Activated CD8-positive, alpha-beta memory T cell treated with anti-CD3 and anti-CD28 coated beads for 48 hours (primary cell): ENCODE data around the gene TDRD12.

Source experiments
- DNase-seq, 3 experiments: peaks; one replicate each; pipeline ENCODE4 v3.0.0-alpha.2; 2020; ENCODE audit warnings: low read depth in 2 of 3, low spot score in 2 of 3

TDRD12 gene

GRCh38 chr19:32809254-32809653, 89.7 kb downstream of the TDRD12 start:
- DNase-seq: no peak

DNA sequence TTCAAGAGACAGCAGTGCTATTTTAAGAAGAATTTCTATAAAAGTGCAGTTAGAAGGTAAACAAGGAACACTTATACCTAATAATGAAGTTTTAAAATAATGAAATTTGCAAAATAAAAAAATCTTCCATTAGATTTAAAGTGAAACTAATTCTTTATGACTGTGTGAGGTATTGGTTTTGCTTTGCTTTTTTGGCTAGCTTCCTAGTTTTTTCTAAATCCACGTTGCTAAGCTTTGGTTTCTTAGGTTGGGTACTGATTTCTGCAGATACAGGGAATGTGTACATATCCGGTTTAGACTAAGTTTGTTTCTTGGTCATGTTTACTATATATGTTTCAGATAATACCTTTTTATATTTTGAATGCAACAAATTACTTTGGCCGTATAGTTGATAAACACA, 90.2 kb downstream of the TDRD12 start:
- no peak for DNase-seq

DNA sequence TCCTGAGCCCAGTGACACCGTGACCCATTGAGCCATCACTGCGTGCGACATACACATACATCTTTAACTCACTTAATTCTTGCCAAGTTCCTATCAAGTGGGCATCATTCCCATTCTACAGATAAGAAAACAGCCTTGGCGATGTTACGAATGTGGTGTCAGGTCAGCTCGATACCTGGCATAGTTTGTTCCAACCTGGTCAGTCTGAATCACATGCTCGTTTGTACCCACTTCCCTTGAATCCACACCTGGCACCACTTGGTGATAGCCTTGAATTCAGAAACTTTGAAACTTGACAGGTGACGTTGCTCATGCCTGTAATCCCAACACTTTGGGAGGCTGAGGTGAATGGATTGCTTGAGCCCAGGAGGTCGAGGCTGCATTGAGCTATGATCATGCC, 90.9 kb downstream of the TDRD12 start:
- no peak for DNase-seq

GRCh38 chr19:32811151-32811550, 91.6 kb downstream of the TDRD12 start:
- DNase-seq: no peak

DNA sequence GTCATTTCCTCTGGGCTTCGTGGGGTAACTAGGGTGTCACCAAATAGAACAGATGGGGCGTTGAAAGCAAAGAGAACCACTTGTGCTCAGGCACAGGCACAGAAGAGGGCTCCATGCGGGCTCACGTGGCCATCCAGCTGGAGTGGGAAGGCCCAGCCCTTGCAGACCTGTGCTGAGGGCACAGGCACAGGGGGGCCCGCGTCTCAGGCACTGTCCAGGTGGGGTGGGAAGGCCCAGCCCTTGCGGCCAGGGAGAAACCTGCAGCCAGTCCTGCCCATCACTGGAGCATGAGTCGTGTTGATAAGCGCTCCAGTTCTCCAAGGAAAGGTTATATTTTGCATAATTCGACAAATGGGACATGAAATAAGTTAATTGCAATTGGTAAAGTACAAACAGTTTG, 92.5 kb downstream of the TDRD12 start:
- no peak for DNase-seq

- DNase-seq: no peak
Observed at GRCh38 chr19:32812571-32812970, 93.0 kb downstream of the TDRD12 start.

- DNase-seq: no peak
Observed at GRCh38 chr19:32813862-32814425, 94.4 kb downstream of the TDRD12 start.

GRCh38 chr19:32814624-32815023, 95.1 kb downstream of the TDRD12 start:
- no peak for DNase-seq

GRCh38 chr19:32816555-32817099, 97.1 kb downstream of the TDRD12 start:
- DNase-seq: no peak

DNA sequence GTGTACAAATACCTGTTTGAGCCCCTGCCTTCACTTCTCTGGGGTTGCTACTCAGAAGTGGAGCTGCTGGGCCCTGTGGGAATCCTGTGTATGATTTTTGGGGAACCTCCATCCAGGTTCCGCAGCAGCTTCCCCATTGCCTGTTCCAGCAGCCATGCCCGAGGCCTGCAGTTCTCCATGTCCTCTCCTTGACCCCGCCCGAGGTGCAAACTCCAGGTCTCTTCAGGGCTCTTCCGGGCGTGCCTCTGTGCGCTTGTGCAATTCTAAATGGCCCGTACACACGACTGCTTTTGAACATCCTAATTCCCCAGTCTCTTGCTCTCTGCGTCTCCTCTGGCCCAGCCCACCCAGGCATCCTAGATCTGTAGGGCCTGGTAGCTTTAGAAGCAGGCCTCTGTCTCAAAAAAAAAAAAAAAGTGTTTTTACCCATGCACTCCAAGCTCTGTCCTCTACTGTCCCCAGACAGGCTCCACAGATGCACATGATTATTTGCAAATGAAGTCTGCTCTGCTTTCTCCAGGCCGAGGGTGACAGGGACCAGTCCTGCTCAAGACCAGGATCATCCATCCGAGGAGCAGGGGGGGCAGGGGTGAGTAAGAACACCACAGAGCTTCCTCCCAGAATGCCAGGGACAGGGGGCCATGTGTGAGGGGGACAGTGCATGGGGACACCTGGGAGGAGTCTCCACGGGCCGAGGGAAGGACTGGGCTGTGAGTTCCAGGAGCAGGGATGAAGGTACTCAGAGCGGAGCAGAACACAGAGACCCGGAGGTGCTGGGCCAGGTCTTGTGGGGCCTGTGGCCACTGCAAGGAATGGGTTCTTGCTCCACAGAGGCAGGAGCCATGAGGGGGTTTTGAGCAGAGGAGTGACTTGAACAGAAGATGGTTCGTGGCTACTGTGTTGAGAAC, 98.3 kb downstream of the TDRD12 start:
- no peak for DNase-seq

- DNase-seq: no peak
Observed at GRCh38 chr19:32818536-32818935, 99.0 kb downstream of the TDRD12 start.

- no peak for DNase-seq
Observed at GRCh38 chr19:32819419-32820400, 100.1 kb downstream of the TDRD12 start.

GRCh38 chr19:32822916-32823746, 103.6 kb downstream of the TDRD12 start:
- no peak for DNase-seq

GRCh38 chr19:32823747-32824102, 104.2 kb downstream of the TDRD12 start:
- no peak for DNase-seq

DNA sequence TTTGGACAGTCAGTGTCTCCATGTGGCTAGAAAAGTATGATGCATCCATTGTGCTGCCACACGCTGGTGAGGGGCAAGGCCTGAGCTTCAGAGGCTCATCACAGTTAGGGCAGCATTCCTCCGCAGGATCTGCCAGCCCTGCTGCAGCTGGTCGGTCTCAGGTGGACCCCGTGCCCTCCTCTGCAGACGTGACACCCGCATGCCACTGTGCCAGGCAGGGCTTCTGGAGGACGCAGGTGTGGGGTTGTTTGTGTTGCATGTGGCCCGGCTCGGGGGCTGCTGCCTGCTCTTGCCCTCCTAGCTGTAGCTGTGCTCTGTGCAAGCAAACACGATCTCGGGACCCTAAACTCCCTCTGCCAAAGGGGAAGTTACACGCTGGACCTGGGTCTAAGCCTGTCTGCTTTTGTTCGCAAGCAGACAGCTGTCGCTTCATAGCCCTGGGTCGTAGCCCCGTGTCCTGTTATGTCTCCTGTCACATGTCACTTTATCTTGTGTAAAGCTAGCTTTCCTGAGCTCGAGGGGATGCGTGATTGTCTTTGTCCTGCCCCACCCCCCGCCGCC, 104.7 kb downstream of the TDRD12 start:
- DNase-seq: no peak

GRCh38 chr19:32824916-32825608, 105.5 kb downstream of the TDRD12 start:
- DNase-seq: no peak

DNA sequence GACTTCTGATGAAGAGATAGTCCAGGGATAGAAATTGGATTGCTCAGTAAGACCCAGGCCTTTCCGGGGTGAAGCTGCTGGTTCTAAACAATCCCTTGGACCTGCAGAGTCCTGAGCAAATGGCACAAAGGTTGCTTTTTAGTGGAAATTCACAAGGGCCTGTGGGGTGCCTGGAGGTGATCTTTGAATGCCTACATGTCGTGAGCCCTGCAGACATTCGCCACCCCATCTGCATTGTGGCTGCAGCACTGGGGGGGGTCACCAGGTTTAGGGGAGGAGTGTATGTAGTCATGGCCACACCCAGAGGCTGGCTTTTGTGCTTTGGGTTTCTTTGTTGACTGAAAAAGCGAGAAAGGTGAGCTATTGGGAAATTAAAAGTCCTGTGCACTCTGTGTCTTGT, 108.6 kb downstream of the TDRD12 start:
- no peak for DNase-seq

DNA sequence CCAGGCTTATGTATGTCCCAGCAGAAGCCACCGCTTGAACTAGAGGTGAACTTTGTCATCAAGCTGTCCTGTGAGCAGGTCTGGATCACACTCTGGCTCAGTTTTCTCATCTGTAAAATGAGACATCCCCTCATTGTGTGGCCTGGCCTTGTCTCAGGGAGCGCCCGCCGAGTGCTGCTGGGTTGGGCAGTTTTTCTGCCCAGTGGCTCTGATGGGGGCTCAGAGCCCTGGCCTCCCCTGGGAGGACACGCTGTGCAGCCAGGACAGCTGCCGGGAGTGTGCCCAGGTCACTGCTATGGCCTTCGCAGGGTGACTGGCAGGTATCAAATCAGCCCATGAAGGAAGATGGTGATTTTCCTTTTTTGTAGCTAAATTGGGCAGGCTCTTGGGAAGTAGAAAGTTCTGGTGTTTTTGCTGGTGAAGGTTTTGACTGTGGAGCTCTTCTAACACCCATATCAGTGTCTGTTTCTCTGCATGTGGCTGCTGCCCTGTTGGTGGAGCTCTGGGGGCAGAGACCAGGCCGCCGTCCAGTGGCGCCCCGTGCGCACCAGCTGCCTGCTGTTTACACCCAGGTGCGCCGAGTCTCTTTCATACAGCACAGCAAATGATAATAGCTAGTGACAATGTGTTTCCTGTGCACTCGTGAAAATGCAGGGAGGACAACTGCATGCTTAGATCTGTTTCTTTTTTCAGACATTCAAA, 109.2 kb downstream of the TDRD12 start:
- DNase-seq: no peak

DNA sequence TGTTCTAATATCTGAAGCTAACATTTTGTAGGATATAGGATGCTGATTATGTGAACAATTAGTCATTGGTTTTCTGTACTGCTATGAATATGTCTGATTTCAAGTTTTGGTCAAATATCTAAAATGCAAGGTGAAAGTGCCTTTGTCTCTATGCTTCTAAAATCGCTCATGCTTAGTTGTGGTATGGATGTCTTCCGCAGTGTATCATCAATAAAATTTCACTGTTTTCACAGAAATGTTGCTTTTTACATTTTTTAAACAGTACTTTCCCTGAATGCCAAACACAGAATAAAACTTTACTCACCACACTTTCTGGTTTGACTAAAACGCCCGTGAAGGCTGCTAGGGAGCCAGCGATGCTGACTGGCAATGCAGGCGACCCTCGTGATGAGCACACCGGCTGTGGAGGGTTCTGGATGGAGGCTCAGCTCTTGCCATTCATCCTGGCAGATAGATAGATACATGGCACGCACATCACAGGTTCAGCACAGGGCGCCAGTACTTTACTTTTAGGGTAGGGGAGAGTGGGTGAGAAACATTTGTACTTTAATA, 109.9 kb downstream of the TDRD12 start:
- DNase-seq: no peak
